CD14-positive monocyte (primary cell): ENCODE results near the gene MUC5B. TPM values are rescaled to one million over a fixed set of nuclear protein-coding genes. Genes with fewer than 3 reads are reported as not detected.

Source experiments
- DNase-seq, 3 donors: peaks; one replicate each; pipeline ENCODE4 v3.0.0-alpha.2; 2011 to 2022
- H2AFZ ChIP-seq: 2 replicates; pipeline ENCODE4 v1.6.0; 2012; ENCODE audit warnings: mild to moderate bottlenecking, low read depth, low read length, inconsistent platforms; ENCODE audit not compliant: insufficient read depth, poor library complexity, severe bottlenecking
- H3K27ac ChIP-seq, 2 donors: 1 replicate in 1 of 2; 2 replicates in 1 of 2; pipeline ENCODE4 v1.5.1; 2012 to 2013; ENCODE audit warnings: low read length in 2 of 2, control low read depth in 1 of 2, inconsistent platforms in 1 of 2, low read depth in 1 of 2, mild to moderate bottlenecking in 1 of 2
- H3K27me3 ChIP-seq, 2 donors: one replicate each; pipeline versions ENCODE4 v1.6.0 to v1.6.1; 2011 to 2013; ENCODE audit warnings: low read length in 2 of 2; ENCODE audit not compliant: control insufficient read depth in 2 of 2, insufficient read depth in 2 of 2
- H3K36me3 ChIP-seq, 2 donors: replicated peaks in 1 of 2; 1 replicate in 1 of 2; 2 replicates in 1 of 2; pipeline versions ENCODE4 v1.5.1 to v1.6.1; 2012 to 2013; ENCODE audit warnings: low read length in 2 of 2, control low read depth in 1 of 2, inconsistent platforms in 1 of 2, mild to moderate bottlenecking in 1 of 2; ENCODE audit not compliant: insufficient read depth in 2 of 2, control insufficient read depth in 1 of 2
- H3K4me1 ChIP-seq, 2 donors: 1 replicate in 1 of 2; 2 replicates in 1 of 2; pipeline versions ENCODE4 v1.5.1 to v1.6.1; 2012 to 2013; ENCODE audit warnings: low read length in 2 of 2, control low read depth in 1 of 2, inconsistent platforms in 1 of 2, mild to moderate bottlenecking in 1 of 2, moderate library complexity in 1 of 2; ENCODE audit not compliant: insufficient read depth in 2 of 2, control insufficient read depth in 1 of 2
- H3K4me2 ChIP-seq: replicated peaks from 2 replicates; pipeline ENCODE3; 2012; ENCODE audit warnings: low read length, moderate library complexity, mild to moderate bottlenecking; ENCODE audit not compliant: poor library complexity, severe bottlenecking; ENCODE audit errors: extremely low read depth
- H3K4me3 ChIP-seq, 3 experiments: fragments of 200-600 bp in 1 of 3; sonication (generic) in 1 of 3; replicated peaks in 1 of 3; 1 replicate in 2 of 3; 2 replicates in 1 of 3; pipeline ENCODE4 v1.5.1; 2011 to 2013; ENCODE audit warnings: low read length in 3 of 3, mild to moderate bottlenecking in 3 of 3, control low read depth in 2 of 3, low read depth in 2 of 3, inconsistent platforms in 1 of 3, moderate library complexity in 1 of 3
- H3K79me2 ChIP-seq: 2 replicates; pipeline ENCODE4 v1.6.0; 2012; ENCODE audit warnings: mild to moderate bottlenecking, control low read depth, inconsistent platforms, low read length, moderate library complexity; ENCODE audit not compliant: insufficient read depth
- H3K9ac ChIP-seq: 2 replicates; pipeline ENCODE4 v1.6.0; 2017; ENCODE audit warnings: low read length, mild to moderate bottlenecking; ENCODE audit not compliant: insufficient read depth, poor library complexity, severe bottlenecking
- H3K9me3 ChIP-seq, 2 donors: replicated peaks in 1 of 2; 1 replicate in 1 of 2; 2 replicates in 1 of 2; pipeline versions ENCODE4 v1.5.1 to v1.6.1; 2012 to 2013; ENCODE audit warnings: low read length in 2 of 2, control low read depth in 1 of 2; ENCODE audit not compliant: control insufficient read depth in 1 of 2, insufficient read depth in 1 of 2
- H4K20me1 ChIP-seq: 2 replicates; pipeline ENCODE4 v1.6.0; 2012; ENCODE audit warnings: mild to moderate bottlenecking, low read length, control low read depth, moderate library complexity; ENCODE audit not compliant: insufficient read depth
- H3K27ac Mint-ChIP-seq, 7 donors: one replicate each; pipeline ENCODE4 v1.8.0; 2020; ENCODE audit warnings: mild to moderate bottlenecking in 7 of 7, mixed read lengths in 7 of 7, moderate library complexity in 6 of 7, inconsistent platforms in 2 of 7
- H3K27me3 Mint-ChIP-seq, 3 donors: one replicate each; pipeline ENCODE4 v1.8.0; 2021 to 2022; ENCODE audit warnings: low read depth in 3 of 3, mild to moderate bottlenecking in 3 of 3, mixed read lengths in 3 of 3, moderate library complexity in 3 of 3, inconsistent platforms in 1 of 3
- H3K36me3 Mint-ChIP-seq, 2 donors: one replicate each; pipeline ENCODE4 v1.8.0; 2020; ENCODE audit warnings: mixed read lengths in 2 of 2, inconsistent platforms in 1 of 2, mild to moderate bottlenecking in 1 of 2
- H3K4me1 Mint-ChIP-seq: one replicate; pipeline ENCODE4 v1.8.0; 2020; ENCODE audit warnings: mild to moderate bottlenecking, mixed read lengths
- H3K4me3 Mint-ChIP-seq, 2 donors: one replicate each; pipeline ENCODE4 v1.8.0; 2020; ENCODE audit warnings: mild to moderate bottlenecking in 2 of 2, mixed read lengths in 2 of 2, moderate library complexity in 1 of 2
- H3K9me3 Mint-ChIP-seq, 7 donors: one replicate each; pipeline ENCODE4 v1.8.0; 2020 to 2022; ENCODE audit warnings: mixed read lengths in 7 of 7, mild to moderate bottlenecking in 6 of 7, moderate library complexity in 6 of 7, inconsistent platforms in 2 of 7
- WGBS: methylation state at CpG from one replicate; pipeline ENCODE4 v1.1.5; 2013; ENCODE audit warnings: missing lambda C conversion rate; ENCODE audit not compliant: insufficient coverage; 5-methylcytosine and 5-hydroxymethylcytosine counted together
- intact Hi-C, 2 donors: fragments of 100-400 bp; cut with micrococcal nuclease; formaldehyde crosslinking; loops; one replicate each; pipeline versions ENCODE4 v1.15.0 to v1.15.1; 2023
- polyA plus RNA-seq, 3 donors: library from polyadenylated mRNA; depleted of rRNA in 1 of 3; unstranded in 2 of 3; stranded (reverse) in 1 of 3; fragments of 300-500 nt in 2 of 3; fragments of >200 nt in 1 of 3; fragmentation: Illumina TruSeq in 2 of 3; gene quantifications; 1 replicate in 2 of 3; 2 replicates in 1 of 3; pipeline ENCODE4 v1.2.3, GENCODE V29; 2012 to 2021
- TF ChIP-seq, protein P1 (sequence below): fragments of 200-600 bp; IDR thresholded peaks from one replicate; pipeline ENCODE4 v1.8.0; 2022; ENCODE audit warnings: antibody characterized with exemption, mild to moderate bottlenecking

MUC5B gene
- polyA plus RNA-seq, 3 donors = not detected

DNA sequence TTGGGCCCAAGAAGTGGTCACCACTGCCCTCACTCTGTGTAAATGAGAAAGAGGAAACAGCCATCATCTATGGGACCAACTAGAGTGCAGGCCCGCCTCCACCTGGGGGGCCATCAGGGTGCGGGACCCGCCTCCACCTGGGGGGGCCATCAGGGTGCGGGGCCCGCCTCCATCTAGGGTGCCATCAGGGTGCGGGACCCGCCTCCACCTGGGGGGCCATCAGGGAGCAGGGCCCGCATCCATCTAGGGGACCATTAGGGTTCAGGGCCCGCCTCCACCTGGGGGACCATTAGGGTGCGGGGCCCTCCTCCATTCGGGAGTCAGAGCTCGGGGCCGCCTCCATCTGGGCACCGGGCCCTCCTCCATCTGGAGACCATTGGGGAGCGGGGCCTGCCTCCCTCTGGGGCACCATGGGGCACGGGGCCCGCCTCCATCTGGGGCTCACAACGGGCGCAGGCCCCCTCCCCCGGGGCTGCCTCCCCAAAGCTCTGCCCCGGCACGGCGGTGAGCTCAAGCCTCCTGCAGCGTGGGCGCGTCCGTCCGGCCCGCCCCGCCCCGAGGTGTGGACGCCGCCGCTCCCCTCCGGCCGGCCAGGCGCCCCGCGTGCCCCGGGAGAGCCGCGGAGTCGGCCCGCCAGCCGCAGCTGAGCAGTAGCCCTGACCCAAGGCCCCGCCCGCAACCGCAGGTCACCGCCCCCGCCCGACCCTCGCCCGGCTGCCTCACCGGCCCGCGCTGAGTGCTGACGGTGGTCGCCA is 86.1 kb downstream of the MUC5B start:
- H3K27ac Mint-ChIP-seq = peak overlapping the region in 6 of 7 donors; percentile 45 to 91 (median 80)
- H3K9me3 ChIP-seq = peaks cover 4 to 8% of the 10 kb centered on the region in 2 donors
- peak overlapping the region; percentile 87 for H3K9ac ChIP-seq
- H3K36me3 ChIP-seq = peaks cover 11 to 25% of the 10 kb centered on the region in 2 donors
- 2% methylated on average over 58 of the region's 58 CpGs for WGBS
- H3K4me3 Mint-ChIP-seq = peak overlapping the region; percentile 76 to 83
- H3K27ac ChIP-seq = peak overlapping the region; percentile 57 to 92
- H3K9me3 Mint-ChIP-seq = peaks cover 4 to 15% (median 12%) of the 10 kb centered on the region in 7 donors
- DNase-seq = peak in 1 of 3 donors; percentile 32
- H3K4me1 Mint-ChIP-seq = peaks cover 55% of the 10 kb centered on the region
- peaks cover 52% of the 10 kb centered on the region for H4K20me1 ChIP-seq
- H2AFZ ChIP-seq = peak overlapping the region; percentile 19
- TF ChIP-seq, protein P1, sequence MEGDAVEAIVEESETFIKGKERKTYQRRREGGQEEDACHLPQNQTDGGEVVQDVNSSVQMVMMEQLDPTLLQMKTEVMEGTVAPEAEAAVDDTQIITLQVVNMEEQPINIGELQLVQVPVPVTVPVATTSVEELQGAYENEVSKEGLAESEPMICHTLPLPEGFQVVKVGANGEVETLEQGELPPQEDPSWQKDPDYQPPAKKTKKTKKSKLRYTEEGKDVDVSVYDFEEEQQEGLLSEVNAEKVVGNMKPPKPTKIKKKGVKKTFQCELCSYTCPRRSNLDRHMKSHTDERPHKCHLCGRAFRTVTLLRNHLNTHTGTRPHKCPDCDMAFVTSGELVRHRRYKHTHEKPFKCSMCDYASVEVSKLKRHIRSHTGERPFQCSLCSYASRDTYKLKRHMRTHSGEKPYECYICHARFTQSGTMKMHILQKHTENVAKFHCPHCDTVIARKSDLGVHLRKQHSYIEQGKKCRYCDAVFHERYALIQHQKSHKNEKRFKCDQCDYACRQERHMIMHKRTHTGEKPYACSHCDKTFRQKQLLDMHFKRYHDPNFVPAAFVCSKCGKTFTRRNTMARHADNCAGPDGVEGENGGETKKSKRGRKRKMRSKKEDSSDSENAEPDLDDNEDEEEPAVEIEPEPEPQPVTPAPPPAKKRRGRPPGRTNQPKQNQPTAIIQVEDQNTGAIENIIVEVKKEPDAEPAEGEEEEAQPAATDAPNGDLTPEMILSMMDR = no peak
- H3K27me3 ChIP-seq = no peaks in the 10 kb centered on the region
- peaks cover 55 to 61% of the 10 kb centered on the region in 2 donors for H3K4me1 ChIP-seq
- H3K36me3 Mint-ChIP-seq = peaks cover 22 to 47% of the 10 kb centered on the region in 2 donors
- H3K79me2 ChIP-seq = peaks cover 55% of the 10 kb centered on the region
- intact Hi-C loops = loop anchor here (1.0 to 5.0 kb wide), 3 partner anchors 27 to 74 kb away; no protein-coding TSS in a partner anchor
- H3K4me3 ChIP-seq = peak overlapping the region; percentile 76 to 87 (median 81)
- H3K27me3 Mint-ChIP-seq = peaks cover 0 to 4% (median 0%) of the 10 kb centered on the region in 3 donors
- H3K4me2 ChIP-seq = peak overlapping the region; percentile 95

DNA sequence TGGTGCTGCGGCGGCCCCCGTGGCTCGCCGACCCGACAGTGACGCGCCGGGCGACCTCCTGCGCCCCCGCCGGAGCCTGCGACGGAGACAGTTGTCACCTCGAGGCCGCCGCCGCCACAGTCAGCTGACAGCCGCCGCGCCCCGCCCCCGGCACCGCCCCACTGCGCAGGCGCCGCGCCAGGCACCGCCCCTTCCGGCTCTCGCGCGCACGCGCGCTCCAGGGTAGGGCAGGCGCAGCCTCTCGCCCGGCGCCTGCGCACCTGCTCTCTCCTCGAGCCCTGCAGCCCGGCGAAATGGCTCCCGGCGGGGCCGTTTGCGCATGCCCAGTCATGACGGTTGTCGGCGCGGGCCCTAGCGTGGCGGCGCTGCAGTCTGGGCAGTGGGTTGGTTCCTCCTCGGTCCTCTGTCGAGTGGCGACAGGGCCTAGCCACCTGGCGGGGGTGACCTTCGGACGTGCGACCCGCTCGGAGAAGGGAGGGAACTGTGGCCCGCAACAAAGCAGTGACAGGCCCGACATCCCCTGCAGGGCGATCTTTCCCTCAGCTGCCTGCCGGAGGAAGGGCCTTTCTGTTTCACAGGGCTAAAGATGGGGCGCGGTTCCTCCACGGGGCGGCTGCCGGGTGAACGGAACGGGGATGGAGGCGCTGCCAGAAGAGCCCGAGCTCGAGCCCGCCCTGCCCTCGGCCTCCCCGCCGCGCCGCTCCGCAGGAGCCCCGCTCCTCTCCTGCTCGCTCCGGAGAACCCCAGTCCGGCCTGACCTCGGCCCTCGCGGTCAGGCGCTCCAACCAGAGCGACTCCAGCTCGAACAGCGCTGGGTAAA is 86.8 kb downstream of the MUC5B start, which contains the start of gene TOLLIP:
TSS of gene TOLLIP (minus strand) at position 135 of the 820 bp plus-strand sequence. CDS start at position 1, 134 bp downstream.
- Histone ChIP-seq H3K27ac (peak within 1 kb of the TSS; percentile 92), H3K9ac (peak within 1 kb of the TSS; percentile 87), H3K27me3 (no peaks in the 10 kb centered on the region), H3K79me2 (peaks cover 47% of the 10 kb centered on the region), H3K9me3 (peaks cover 4 to 8% of the 10 kb centered on the region in 2 donors), H3K4me1 (peaks cover 51 to 53% of the 10 kb centered on the region in 2 donors), H4K20me1 (peaks cover 44% of the 10 kb centered on the region), H3K36me3 (peaks cover 11 to 17% of the 10 kb centered on the region in 2 donors), H3K4me2 (peak within 1 kb of the TSS; percentile 95), H2AFZ (peak within 1 kb of the TSS; percentile 89), H3K4me3 (peak within 1 kb of the TSS; percentile 76 to 87 (median 81))
- H3K27ac Mint-ChIP-seq = peak within 1 kb of the TSS; percentile 89 to 97 (median 94)
- TF ChIP-seq, protein P1 = no peak
- peak; percentile 94 to 95 (median 94) for DNase-seq
- H3K36me3 Mint-ChIP-seq = peaks cover 17 to 39% of the 10 kb centered on the region in 2 donors
- peaks cover 49% of the 10 kb centered on the region for H3K4me1 Mint-ChIP-seq
- 3% methylated on average over 96 of the region's 97 CpGs for WGBS
- intact Hi-C loops = loop anchor here (1.0 to 5.0 kb wide), 5 partner anchors 25 to 263 kb away; partner anchors contain the start of gene DUSP8 (in 1 of the 2)
- H3K27me3 Mint-ChIP-seq = peaks cover 0 to 4% (median 2%) of the 10 kb centered on the region in 3 donors
- H3K9me3 Mint-ChIP-seq = peaks cover 6 to 15% (median 12%) of the 10 kb centered on the region in 7 donors
- H3K4me3 Mint-ChIP-seq = peak within 1 kb of the TSS; percentile 76 to 83
